Keratinocyte (primary cell): ENCODE data around the gene SNAPC4. TPM values are rescaled to one million over a fixed set of nuclear protein-coding genes. Genes with fewer than 3 reads are reported as not detected.

Experiments
- DNase-seq: peaks from one replicate; pipeline ENCODE4 v3.0.0-alpha.2; 2011; ENCODE audit warnings: low read depth, missing footprints, low spot score
- FAIRE-seq: peaks from 2 replicates; lab custom pipeline; 2011; peaks lifted over from hg19 to GRCh38; lab: Jason Lieb, UNC
- H2AFZ ChIP-seq: 2 replicates; pipeline ENCODE4 v1.6.0; 2012; ENCODE audit warnings: low read length, control low read depth, inconsistent platforms; ENCODE audit not compliant: control insufficient read depth
- H3K27ac ChIP-seq: 2 replicates; pipeline ENCODE4 v1.5.1; 2011; ENCODE audit warnings: low read length; ENCODE audit not compliant: control insufficient read depth, insufficient read depth
- H3K27me3 ChIP-seq: 3 replicates; pipeline ENCODE4 v1.6.0; 2011; ENCODE audit warnings: low read length; ENCODE audit not compliant: control insufficient read depth, insufficient read depth; ENCODE audit errors: extremely low read depth
- H3K36me3 ChIP-seq, 2 experiments: 2 replicates in 1 of 2; 3 replicates in 1 of 2; pipeline ENCODE4 v1.5.1; 2011; ENCODE audit warnings: low read length in 2 of 2, mild to moderate bottlenecking in 1 of 2; ENCODE audit not compliant: control insufficient read depth in 2 of 2, insufficient read depth in 2 of 2; ENCODE audit errors: extremely low read depth in 1 of 2
- H3K4me1 ChIP-seq: 3 replicates; pipeline ENCODE4 v1.5.1; 2011; ENCODE audit warnings: low read length; ENCODE audit not compliant: control insufficient read depth, insufficient read depth; ENCODE audit errors: extremely low read depth
- H3K4me2 ChIP-seq: 3 replicates; pipeline ENCODE4 v1.6.0; 2011; ENCODE audit warnings: low read depth, low read length; ENCODE audit not compliant: control insufficient read depth, insufficient read depth; ENCODE audit errors: extremely low read depth
- H3K4me3 ChIP-seq, 3 experiments: fragments of 200-600 bp in 1 of 3; sonication (generic) in 1 of 3; 2 replicates in 2 of 3; 3 replicates in 1 of 3; pipeline ENCODE4 v1.5.1; 2011 to 2016; ENCODE audit warnings: low read length in 3 of 3, mild to moderate bottlenecking in 3 of 3, control low read depth in 2 of 3, inconsistent platforms in 1 of 3, low read depth in 1 of 3, mixed read lengths in 1 of 3, mixed run types in 1 of 3, moderate library complexity in 1 of 3; ENCODE audit not compliant: control insufficient read depth in 2 of 3, insufficient read depth in 2 of 3; ENCODE audit errors: extremely low read depth in 1 of 3
- H3K79me2 ChIP-seq: 2 replicates; pipeline ENCODE4 v1.6.0; 2012; ENCODE audit warnings: low read length; ENCODE audit not compliant: control insufficient read depth, insufficient read depth
- H3K9ac ChIP-seq: 3 replicates; pipeline ENCODE4 v1.6.0; 2011; ENCODE audit warnings: low read length; ENCODE audit not compliant: control insufficient read depth, insufficient read depth; ENCODE audit errors: extremely low read depth
- H3K9me1 ChIP-seq: 3 replicates; pipeline ENCODE4 v1.6.0; 2011; ENCODE audit warnings: low read length; ENCODE audit not compliant: control insufficient read depth, insufficient read depth; ENCODE audit errors: extremely low read depth
- H3K9me3 ChIP-seq: 2 replicates; pipeline ENCODE4 v1.5.1; 2012; ENCODE audit warnings: low read depth, low read length; ENCODE audit not compliant: control insufficient read depth
- H4K20me1 ChIP-seq: 3 replicates; pipeline ENCODE4 v1.6.0; 2011; ENCODE audit warnings: low read length; ENCODE audit not compliant: control insufficient read depth, insufficient read depth; ENCODE audit errors: extremely low read depth
- EZH2 ChIP-seq: IDR thresholded peaks from one replicate; pipeline ENCODE4 v1.6.1; 2012; ENCODE audit warnings: inconsistent platforms, mild to moderate bottlenecking, low read length, moderate library complexity
- dilution Hi-C: fragments of 300-500 bp; cut with MboI; formaldehyde crosslinking; loops from one replicate; pipeline ENCODE4 v1.7.0; 2020; ENCODE audit warnings: low sequenced_read_pairs; ENCODE audit not compliant: extremely low pct_ligation_motif_present
- polyA plus RNA-seq, 5 experiments: library from polyadenylated mRNA; depleted of rRNA in 3 of 5; stranded (reverse) in 3 of 5; stranded (forward) in 1 of 5; unstranded in 1 of 5; fragments of >200 nt; gene quantifications; 1 replicate in 1 of 5; 2 replicates in 3 of 5; 3 replicates in 1 of 5; pipeline versions ENCODE4 v1.2.1 to v1.2.3, GENCODE V29; 2011 to 2012; ENCODE audit warnings: missing spikeins in 2 of 5, low read depth in 1 of 5, low replicate concordance in 1 of 5
- TF ChIP-seq, protein P1 (sequence below), 3 experiments: IDR thresholded peaks in 1 of 3; conservative IDR thresholded peaks in 1 of 3; optimal IDR thresholded peaks in 1 of 3; 2 replicates in 2 of 3; 3 replicates in 1 of 3; pipeline versions ENCODE3 to v1.5.1; 2011; ENCODE audit warnings: low read length in 3 of 3, mild to moderate bottlenecking in 3 of 3, moderate library complexity in 2 of 3, control low read depth in 1 of 3, inconsistent platforms in 1 of 3; ENCODE audit not compliant: insufficient read depth in 2 of 3; ENCODE audit errors: extremely low read depth in 1 of 3

The SNAPC4 gene
- polyA plus RNA-seq, 1 donor (not counting 4 experiments of a cell fraction or from before 2014, with no cell fraction given): 3.6 TPM

DNA sequence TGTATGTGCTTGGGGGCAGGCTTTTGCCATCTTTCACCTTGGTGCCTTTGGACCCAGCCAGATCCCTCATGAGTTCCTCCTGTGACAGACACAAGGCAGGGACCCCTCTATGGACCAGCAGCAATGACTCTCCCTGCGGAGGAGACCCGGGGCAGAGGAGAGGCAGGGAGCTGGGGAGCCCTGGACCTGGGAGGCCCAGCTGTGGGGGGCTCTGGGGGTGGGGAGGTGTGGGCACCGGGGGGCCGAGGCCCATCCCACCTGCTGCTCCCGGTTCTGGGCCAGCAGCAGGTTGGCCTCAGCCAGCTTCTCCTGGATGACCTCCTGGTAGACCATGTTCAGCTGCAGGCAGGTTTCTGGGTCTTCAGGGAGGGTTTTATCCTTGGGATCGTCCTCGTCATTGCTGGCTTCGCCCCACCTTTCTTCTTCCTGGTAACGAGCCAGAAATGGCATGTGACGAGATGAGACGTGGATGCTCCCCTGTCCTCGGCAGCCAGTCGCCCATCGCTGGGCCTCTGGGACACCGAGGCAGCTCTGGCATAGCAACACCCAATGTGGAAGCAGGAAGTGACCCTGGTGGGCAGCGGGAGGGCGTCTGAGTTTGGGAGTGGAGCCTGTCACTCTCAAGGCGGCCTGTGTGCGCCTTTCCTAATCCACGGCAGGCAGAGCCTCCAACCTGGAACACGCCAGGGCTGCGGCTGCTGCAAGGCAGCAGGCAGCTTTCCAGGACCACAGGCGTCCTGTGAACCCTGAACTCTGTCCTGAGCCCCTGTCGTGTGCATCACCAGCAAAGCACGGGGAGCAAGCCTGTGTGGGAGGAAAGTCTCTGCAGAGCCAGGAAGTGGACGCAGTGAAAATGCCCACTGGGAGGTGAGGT, 4.4 kb downstream of the SNAPC4 start:
- no peak for TF ChIP-seq EZH2
- TF ChIP-seq, protein P1, sequence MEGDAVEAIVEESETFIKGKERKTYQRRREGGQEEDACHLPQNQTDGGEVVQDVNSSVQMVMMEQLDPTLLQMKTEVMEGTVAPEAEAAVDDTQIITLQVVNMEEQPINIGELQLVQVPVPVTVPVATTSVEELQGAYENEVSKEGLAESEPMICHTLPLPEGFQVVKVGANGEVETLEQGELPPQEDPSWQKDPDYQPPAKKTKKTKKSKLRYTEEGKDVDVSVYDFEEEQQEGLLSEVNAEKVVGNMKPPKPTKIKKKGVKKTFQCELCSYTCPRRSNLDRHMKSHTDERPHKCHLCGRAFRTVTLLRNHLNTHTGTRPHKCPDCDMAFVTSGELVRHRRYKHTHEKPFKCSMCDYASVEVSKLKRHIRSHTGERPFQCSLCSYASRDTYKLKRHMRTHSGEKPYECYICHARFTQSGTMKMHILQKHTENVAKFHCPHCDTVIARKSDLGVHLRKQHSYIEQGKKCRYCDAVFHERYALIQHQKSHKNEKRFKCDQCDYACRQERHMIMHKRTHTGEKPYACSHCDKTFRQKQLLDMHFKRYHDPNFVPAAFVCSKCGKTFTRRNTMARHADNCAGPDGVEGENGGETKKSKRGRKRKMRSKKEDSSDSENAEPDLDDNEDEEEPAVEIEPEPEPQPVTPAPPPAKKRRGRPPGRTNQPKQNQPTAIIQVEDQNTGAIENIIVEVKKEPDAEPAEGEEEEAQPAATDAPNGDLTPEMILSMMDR (optimal IDR thresholded peaks at IDR 0.05 in 1 of 3, IDR thresholded peaks at IDR 0.05 in 1 of 3, conservative IDR thresholded peaks at IDR 0.05 in 1 of 3; ENCODE audit: extremely low read depth in 1 of 3, insufficient read depth in 2 of 3, low read length in 3 of 3): no peak
- H3K36me3 ChIP-seq: peaks cover 52 to 59% of the 10 kb centered on the region in 2 experiments
- H4K20me1 ChIP-seq: peaks cover 5% of the 10 kb centered on the region
- H3K79me2 ChIP-seq: peaks cover 37% of the 10 kb centered on the region
- dilution Hi-C loops: no loop called here
- no peak overlapping the region for H2AFZ ChIP-seq
- H3K27me3 ChIP-seq: no peaks in the 10 kb centered on the region
- no peak overlapping the region for H3K9ac ChIP-seq
- no peak overlapping the region for H3K27ac ChIP-seq
- FAIRE-seq (no peak), DNase-seq (no peak)
- peaks cover 12% of the 10 kb centered on the region for H3K4me1 ChIP-seq
- H3K9me1 ChIP-seq: peaks cover 4% of the 10 kb centered on the region
- H3K9me3 ChIP-seq: no peaks in the 10 kb centered on the region
- H3K4me3 ChIP-seq: no peak overlapping the region
- H3K4me2 ChIP-seq: no peak overlapping the region

DNA sequence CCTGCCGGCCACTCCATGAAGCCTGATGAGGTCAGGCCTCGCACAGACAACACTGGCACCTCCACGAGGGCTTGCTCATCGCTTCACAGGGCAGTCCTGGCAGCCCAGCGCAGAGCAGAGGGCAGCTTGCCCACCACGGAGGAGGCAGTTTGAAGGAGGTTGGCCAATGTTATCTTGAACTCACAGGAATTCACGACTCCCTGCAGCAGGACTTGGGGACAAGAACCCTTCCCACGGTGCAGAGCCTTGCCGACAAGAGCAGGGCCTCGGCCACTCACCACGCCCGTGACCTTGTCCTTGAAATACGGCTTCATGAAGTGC, 5.0 kb downstream of the SNAPC4 start:
- Histone ChIP-seq H3K4me2 (no peak overlapping the region), H3K9me1 (peaks cover 4% of the 10 kb centered on the region), H3K9me3 (no peaks in the 10 kb centered on the region), H2AFZ (no peak overlapping the region), H4K20me1 (peaks cover 5% of the 10 kb centered on the region), H3K9ac (no peak overlapping the region), H3K79me2 (peaks cover 37% of the 10 kb centered on the region), H3K4me3 (no peak overlapping the region), H3K27me3 (no peaks in the 10 kb centered on the region), H3K36me3 (peaks cover 54 to 59% of the 10 kb centered on the region in 2 experiments), H3K4me1 (peaks cover 8% of the 10 kb centered on the region), H3K27ac (no peak overlapping the region)
- FAIRE-seq: no peak
- TF ChIP-seq, protein P1 (optimal IDR thresholded peaks at IDR 0.05 in 1 of 3, IDR thresholded peaks at IDR 0.05 in 1 of 3, conservative IDR thresholded peaks at IDR 0.05 in 1 of 3; ENCODE audit: extremely low read depth in 1 of 3, insufficient read depth in 2 of 3, low read length in 3 of 3): no peak
- TF ChIP-seq EZH2: no peak
- no peak for DNase-seq
- dilution Hi-C loops: no loop called here
